HEK293 (cell line): ENCODE measurements around the gene PDE4A.

Source experiments
- MZF1 ChIP-seq: fragments of 450-650 bp; formaldehyde crosslinking; IDR thresholded peaks from 2 replicates; pipeline ENCODE4 v1.5.1; 2017; ENCODE audit warnings: missing biosample characterization, missing genetic modification characterization, borderline replicate concordance
- SP2 ChIP-seq: fragments of 450-650 bp; formaldehyde crosslinking; IDR thresholded peaks from 2 replicates; pipeline ENCODE4 v1.5.1; 2016; ENCODE audit warnings: missing biosample characterization, missing genetic modification characterization
- ZBTB1 ChIP-seq: fragments of 450-650 bp; formaldehyde crosslinking; IDR thresholded peaks from 2 replicates; pipeline ENCODE4 v1.5.1; 2016; ENCODE audit warnings: missing biosample characterization, missing genetic modification characterization
- ZBTB17 ChIP-seq: fragments of 450-650 bp; formaldehyde crosslinking; IDR thresholded peaks from 2 replicates; pipeline ENCODE4 v1.5.1; 2016; ENCODE audit warnings: missing biosample characterization, missing genetic modification characterization
- ZBTB21 ChIP-seq: fragments of 450-650 bp; formaldehyde crosslinking; IDR thresholded peaks from 2 replicates; pipeline ENCODE4 v1.5.1; 2017; ENCODE audit warnings: missing biosample characterization, missing genetic modification characterization
- ZFP69B ChIP-seq: fragments of 450-650 bp; formaldehyde crosslinking; IDR thresholded peaks from 2 replicates; pipeline ENCODE4 v1.5.1; 2016; ENCODE audit warnings: missing biosample characterization, missing genetic modification characterization
- ZNF132 ChIP-seq: fragments of 450-650 bp; formaldehyde crosslinking; IDR thresholded peaks from 2 replicates; pipeline ENCODE4 v1.5.1; 2017; ENCODE audit warnings: missing biosample characterization, missing genetic modification characterization, borderline replicate concordance
- ZNF174 ChIP-seq: fragments of 450-650 bp; formaldehyde crosslinking; IDR thresholded peaks from 2 replicates; pipeline ENCODE4 v1.5.0; 2017; ENCODE audit warnings: missing biosample characterization, mild to moderate bottlenecking, missing genetic modification characterization
- ZNF214 ChIP-seq: fragments of 450-650 bp; formaldehyde crosslinking; IDR thresholded peaks from 2 replicates; pipeline ENCODE4 v1.5.1; 2017; ENCODE audit warnings: missing biosample characterization, mild to moderate bottlenecking, missing genetic modification characterization, borderline replicate concordance
- ZNF292 ChIP-seq: fragments of 450-650 bp; formaldehyde crosslinking; IDR thresholded peaks from 2 replicates; pipeline ENCODE4 v1.5.1; 2016; ENCODE audit warnings: low read depth, missing biosample characterization, missing genetic modification characterization, borderline replicate concordance
- ZNF37A ChIP-seq: fragments of 450-650 bp; IDR thresholded peaks from 2 replicates; pipeline ENCODE4 v1.5.1; 2018; ENCODE audit warnings: missing biosample characterization, missing genetic modification characterization
- ZNF48 ChIP-seq: fragments of 450-650 bp; formaldehyde crosslinking; IDR thresholded peaks from 2 replicates; pipeline ENCODE4 v1.5.1; 2016; ENCODE audit warnings: missing biosample characterization, missing genetic modification characterization
- ZNF501 ChIP-seq: fragments of 450-650 bp; formaldehyde crosslinking; IDR thresholded peaks from 2 replicates; pipeline ENCODE4 v1.5.1; 2016; ENCODE audit warnings: missing biosample characterization, missing genetic modification characterization
- ZNF610 ChIP-seq: fragments of 450-650 bp; formaldehyde crosslinking; IDR thresholded peaks from 2 replicates; pipeline ENCODE4 v1.5.1; 2016; ENCODE audit warnings: missing biosample characterization, missing genetic modification characterization, borderline replicate concordance
- ZNF701 ChIP-seq: fragments of 450-650 bp; formaldehyde crosslinking; IDR thresholded peaks from 2 replicates; pipeline ENCODE4 v1.5.1; 2016; ENCODE audit warnings: missing biosample characterization, missing genetic modification characterization
- ZNF707 ChIP-seq: fragments of 450-650 bp; formaldehyde crosslinking; IDR thresholded peaks from 2 replicates; pipeline ENCODE4 v1.5.1; 2016; ENCODE audit warnings: missing biosample characterization, missing genetic modification characterization
- ZNF785 ChIP-seq: fragments of 450-650 bp; formaldehyde crosslinking; IDR thresholded peaks from 2 replicates; pipeline ENCODE4 v1.5.1; 2016; ENCODE audit warnings: missing biosample characterization, missing genetic modification characterization
- TF ChIP-seq, protein P1 (sequence below): fragments of 450-650 bp; formaldehyde crosslinking; IDR thresholded peaks from 2 replicates; pipeline ENCODE4 v1.5.1; 2016; ENCODE audit warnings: missing biosample characterization, missing genetic modification characterization
- TF ChIP-seq, protein P2 (sequence below): fragments of 450-650 bp; formaldehyde crosslinking; IDR thresholded peaks from 2 replicates; pipeline ENCODE4 v1.5.1; 2016; ENCODE audit warnings: missing biosample characterization, missing genetic modification characterization
- TF ChIP-seq, protein P3 (sequence below): fragments of 450-650 bp; formaldehyde crosslinking; IDR thresholded peaks from 2 replicates; pipeline ENCODE4 v1.5.1; 2017; ENCODE audit warnings: missing biosample characterization, missing genetic modification characterization
- TF ChIP-seq, protein P4 (sequence below): fragments of 450-650 bp; IDR thresholded peaks from 2 replicates; pipeline ENCODE4 v1.5.1; 2018; ENCODE audit warnings: missing biosample characterization, missing genetic modification characterization
- TF ChIP-seq, protein P5 (sequence below): fragments of 450-650 bp; IDR thresholded peaks from 2 replicates; pipeline ENCODE4 v1.5.1; 2018; ENCODE audit warnings: missing biosample characterization, mild to moderate bottlenecking, missing genetic modification characterization
- TF ChIP-seq, protein P6 (sequence below): fragments of 450-650 bp; formaldehyde crosslinking; IDR thresholded peaks from 2 replicates; pipeline ENCODE4 v1.5.1; 2016; ENCODE audit warnings: missing biosample characterization, missing genetic modification characterization
- TF ChIP-seq, protein P7 (sequence below): fragments of 450-650 bp; formaldehyde crosslinking; IDR thresholded peaks from 2 replicates; pipeline ENCODE4 v1.5.1; 2017; ENCODE audit warnings: missing biosample characterization, missing genetic modification characterization

The PDE4A gene

DNA sequence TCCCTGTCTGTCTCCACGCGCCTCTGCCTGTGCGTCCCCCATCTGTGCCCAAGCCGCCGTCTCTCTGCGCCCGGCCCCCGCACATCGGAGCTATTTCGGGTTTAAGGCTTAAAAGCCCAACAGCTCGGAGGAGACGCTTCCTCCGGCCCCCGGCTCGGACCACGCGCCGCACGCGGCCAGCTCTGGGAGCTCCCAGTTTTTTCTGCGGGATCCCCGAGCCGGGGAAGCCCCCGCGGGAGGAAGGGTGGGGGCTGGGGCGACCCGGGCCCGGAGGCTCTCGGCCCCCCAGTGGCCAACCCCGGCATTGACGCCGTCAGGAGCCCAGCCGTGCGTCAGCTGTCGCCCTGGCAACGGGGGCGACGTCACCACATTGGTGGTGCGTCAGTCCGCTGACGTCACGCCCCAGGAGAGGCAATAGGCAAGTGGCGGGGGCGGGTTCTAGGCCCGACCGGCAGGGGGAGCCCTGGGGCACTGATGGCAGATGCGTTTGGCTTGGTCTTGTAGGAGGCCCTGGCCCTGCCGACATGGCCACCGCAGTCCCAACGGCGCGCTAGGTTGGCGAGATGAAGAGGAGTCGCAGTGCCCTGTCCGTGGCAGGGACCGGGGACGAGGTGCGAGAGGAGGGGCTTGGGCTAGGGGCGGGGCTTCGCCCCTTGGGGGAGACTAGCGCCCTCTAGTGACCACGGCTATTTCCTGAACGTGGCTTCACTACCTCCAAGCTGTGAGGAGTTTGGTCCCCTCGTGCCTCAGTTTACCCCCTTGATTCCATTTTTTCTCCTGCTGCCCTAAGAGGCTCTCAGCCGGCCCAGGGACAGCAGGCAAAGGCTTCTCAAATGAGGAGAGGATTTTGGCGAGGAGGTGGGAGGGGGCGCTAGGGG, 3.7 kb upstream of the PDE4A start (continued):
- TF ChIP-seq ZBTB21 (tag by site-specific recombination): peak; percentile 100
- TF ChIP-seq ZFP69B (tag by site-specific recombination): peak; percentile 90
- TF ChIP-seq SP2 (tag by site-specific recombination): peak; percentile 86
- TF ChIP-seq, protein P1, sequence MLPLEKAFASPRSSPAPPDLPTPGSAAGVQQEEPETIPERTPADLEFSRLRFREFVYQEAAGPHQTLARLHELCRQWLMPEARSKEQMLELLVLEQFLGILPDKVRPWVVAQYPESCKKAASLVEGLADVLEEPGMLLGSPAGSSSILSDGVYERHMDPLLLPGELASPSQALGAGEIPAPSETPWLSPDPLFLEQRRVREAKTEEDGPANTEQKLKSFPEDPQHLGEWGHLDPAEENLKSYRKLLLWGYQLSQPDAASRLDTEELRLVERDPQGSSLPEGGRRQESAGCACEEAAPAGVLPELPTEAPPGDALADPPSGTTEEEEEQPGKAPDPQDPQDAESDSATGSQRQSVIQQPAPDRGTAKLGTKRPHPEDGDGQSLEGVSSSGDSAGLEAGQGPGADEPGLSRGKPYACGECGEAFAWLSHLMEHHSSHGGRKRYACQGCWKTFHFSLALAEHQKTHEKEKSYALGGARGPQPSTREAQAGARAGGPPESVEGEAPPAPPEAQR: peak; percentile 89
- no peak for TF ChIP-seq ZNF48 (tag by site-specific recombination)
- TF ChIP-seq ZNF214 (tag by site-specific recombination): no peak
- TF ChIP-seq ZBTB17: peak; percentile 96
- TF ChIP-seq, protein P2, sequence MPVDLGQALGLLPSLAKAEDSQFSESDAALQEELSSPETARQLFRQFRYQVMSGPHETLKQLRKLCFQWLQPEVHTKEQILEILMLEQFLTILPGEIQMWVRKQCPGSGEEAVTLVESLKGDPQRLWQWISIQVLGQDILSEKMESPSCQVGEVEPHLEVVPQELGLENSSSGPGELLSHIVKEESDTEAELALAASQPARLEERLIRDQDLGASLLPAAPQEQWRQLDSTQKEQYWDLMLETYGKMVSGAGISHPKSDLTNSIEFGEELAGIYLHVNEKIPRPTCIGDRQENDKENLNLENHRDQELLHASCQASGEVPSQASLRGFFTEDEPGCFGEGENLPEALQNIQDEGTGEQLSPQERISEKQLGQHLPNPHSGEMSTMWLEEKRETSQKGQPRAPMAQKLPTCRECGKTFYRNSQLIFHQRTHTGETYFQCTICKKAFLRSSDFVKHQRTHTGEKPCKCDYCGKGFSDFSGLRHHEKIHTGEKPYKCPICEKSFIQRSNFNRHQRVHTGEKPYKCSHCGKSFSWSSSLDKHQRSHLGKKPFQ (tag by site-specific recombination): no peak; the same call in 1 of the 2 replicates
- peak; percentile 51; the same call in 1 of the 2 replicates for TF ChIP-seq ZBTB1 (tag by site-specific recombination)
- TF ChIP-seq ZNF174 (tag by site-specific recombination): no peak
- TF ChIP-seq ZNF501 (tag by site-specific recombination): peak; percentile 99
- TF ChIP-seq, protein P3, sequence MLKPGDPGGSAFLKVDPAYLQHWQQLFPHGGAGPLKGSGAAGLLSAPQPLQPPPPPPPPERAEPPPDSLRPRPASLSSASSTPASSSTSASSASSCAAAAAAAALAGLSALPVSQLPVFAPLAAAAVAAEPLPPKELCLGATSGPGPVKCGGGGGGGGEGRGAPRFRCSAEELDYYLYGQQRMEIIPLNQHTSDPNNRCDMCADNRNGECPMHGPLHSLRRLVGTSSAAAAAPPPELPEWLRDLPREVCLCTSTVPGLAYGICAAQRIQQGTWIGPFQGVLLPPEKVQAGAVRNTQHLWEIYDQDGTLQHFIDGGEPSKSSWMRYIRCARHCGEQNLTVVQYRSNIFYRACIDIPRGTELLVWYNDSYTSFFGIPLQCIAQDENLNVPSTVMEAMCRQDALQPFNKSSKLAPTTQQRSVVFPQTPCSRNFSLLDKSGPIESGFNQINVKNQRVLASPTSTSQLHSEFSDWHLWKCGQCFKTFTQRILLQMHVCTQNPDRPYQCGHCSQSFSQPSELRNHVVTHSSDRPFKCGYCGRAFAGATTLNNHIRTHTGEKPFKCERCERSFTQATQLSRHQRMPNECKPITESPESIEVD (tag by site-specific recombination): peak; percentile 43; the same call in 1 of the 2 replicates
- no peak for TF ChIP-seq ZNF132 (tag by site-specific recombination)
- peak; percentile 86 for TF ChIP-seq ZNF610 (tag by site-specific recombination)
- TF ChIP-seq ZNF37A: no peak
- TF ChIP-seq, protein P4, sequence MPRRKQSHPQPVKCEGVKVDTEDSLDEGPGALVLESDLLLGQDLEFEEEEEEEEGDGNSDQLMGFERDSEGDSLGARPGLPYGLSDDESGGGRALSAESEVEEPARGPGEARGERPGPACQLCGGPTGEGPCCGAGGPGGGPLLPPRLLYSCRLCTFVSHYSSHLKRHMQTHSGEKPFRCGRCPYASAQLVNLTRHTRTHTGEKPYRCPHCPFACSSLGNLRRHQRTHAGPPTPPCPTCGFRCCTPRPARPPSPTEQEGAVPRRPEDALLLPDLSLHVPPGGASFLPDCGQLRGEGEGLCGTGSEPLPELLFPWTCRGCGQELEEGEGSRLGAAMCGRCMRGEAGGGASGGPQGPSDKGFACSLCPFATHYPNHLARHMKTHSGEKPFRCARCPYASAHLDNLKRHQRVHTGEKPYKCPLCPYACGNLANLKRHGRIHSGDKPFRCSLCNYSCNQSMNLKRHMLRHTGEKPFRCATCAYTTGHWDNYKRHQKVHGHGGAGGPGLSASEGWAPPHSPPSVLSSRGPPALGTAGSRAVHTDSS (tag by site-specific recombination): peak; percentile 71
- peak; percentile 23; the same call in 1 of the 2 replicates for TF ChIP-seq MZF1
- TF ChIP-seq ZNF701 (tag by site-specific recombination): no peak
- TF ChIP-seq, protein P5, sequence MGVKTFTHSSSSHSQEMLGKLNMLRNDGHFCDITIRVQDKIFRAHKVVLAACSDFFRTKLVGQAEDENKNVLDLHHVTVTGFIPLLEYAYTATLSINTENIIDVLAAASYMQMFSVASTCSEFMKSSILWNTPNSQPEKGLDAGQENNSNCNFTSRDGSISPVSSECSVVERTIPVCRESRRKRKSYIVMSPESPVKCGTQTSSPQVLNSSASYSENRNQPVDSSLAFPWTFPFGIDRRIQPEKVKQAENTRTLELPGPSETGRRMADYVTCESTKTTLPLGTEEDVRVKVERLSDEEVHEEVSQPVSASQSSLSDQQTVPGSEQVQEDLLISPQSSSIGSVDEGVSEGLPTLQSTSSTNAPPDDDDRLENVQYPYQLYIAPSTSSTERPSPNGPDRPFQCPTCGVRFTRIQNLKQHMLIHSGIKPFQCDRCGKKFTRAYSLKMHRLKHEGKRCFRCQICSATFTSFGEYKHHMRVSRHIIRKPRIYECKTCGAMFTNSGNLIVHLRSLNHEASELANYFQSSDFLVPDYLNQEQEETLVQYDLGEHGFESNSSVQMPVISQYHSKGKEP (tag by site-specific recombination): 0 out of 2 replicates have a peak, but pooled peaks have one; percentile 15
- TF ChIP-seq, protein P6, sequence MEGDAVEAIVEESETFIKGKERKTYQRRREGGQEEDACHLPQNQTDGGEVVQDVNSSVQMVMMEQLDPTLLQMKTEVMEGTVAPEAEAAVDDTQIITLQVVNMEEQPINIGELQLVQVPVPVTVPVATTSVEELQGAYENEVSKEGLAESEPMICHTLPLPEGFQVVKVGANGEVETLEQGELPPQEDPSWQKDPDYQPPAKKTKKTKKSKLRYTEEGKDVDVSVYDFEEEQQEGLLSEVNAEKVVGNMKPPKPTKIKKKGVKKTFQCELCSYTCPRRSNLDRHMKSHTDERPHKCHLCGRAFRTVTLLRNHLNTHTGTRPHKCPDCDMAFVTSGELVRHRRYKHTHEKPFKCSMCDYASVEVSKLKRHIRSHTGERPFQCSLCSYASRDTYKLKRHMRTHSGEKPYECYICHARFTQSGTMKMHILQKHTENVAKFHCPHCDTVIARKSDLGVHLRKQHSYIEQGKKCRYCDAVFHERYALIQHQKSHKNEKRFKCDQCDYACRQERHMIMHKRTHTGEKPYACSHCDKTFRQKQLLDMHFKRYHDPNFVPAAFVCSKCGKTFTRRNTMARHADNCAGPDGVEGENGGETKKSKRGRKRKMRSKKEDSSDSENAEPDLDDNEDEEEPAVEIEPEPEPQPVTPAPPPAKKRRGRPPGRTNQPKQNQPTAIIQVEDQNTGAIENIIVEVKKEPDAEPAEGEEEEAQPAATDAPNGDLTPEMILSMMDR (tag by site-specific recombination): peak; percentile 100
- TF ChIP-seq ZNF785: peak; percentile 93; the same call in 1 of the 2 replicates
- no peak for TF ChIP-seq ZNF292 (tag by site-specific recombination)
- TF ChIP-seq ZNF707: 0 out of 2 replicates have a peak, but pooled peaks have one; percentile 39
- TF ChIP-seq, protein P7, sequence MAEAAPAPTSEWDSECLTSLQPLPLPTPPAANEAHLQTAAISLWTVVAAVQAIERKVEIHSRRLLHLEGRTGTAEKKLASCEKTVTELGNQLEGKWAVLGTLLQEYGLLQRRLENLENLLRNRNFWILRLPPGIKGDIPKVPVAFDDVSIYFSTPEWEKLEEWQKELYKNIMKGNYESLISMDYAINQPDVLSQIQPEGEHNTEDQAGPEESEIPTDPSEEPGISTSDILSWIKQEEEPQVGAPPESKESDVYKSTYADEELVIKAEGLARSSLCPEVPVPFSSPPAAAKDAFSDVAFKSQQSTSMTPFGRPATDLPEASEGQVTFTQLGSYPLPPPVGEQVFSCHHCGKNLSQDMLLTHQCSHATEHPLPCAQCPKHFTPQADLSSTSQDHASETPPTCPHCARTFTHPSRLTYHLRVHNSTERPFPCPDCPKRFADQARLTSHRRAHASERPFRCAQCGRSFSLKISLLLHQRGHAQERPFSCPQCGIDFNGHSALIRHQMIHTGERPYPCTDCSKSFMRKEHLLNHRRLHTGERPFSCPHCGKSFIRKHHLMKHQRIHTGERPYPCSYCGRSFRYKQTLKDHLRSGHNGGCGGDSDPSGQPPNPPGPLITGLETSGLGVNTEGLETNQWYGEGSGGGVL (tag by site-specific recombination): peak; percentile 82
